IMR-90 (cell line): Measurements from ENCODE around the gene STPG4.

Source experiments
- CTCF ChIP-seq: conservative IDR thresholded peaks from 2 replicates; pipeline ENCODE4 v1.5.1; 2012; ENCODE audit warnings: mild to moderate bottlenecking, low read depth, low read length, improper control_type of control experiment
- MXI1 ChIP-seq: IDR thresholded peaks from 2 replicates; pipeline ENCODE4 v1.6.1; 2012; ENCODE audit warnings: low read depth, mild to moderate bottlenecking, low read length, moderate library complexity, borderline replicate concordance
- POLR2A ChIP-seq: IDR thresholded peaks from 2 replicates; pipeline ENCODE4 v1.6.1; 2012; ENCODE audit warnings: mild to moderate bottlenecking, low read depth, low read length
- RFX5 ChIP-seq: IDR thresholded peaks from 2 replicates; pipeline ENCODE4 v1.8.0; 2012; ENCODE audit warnings: low read depth, mild to moderate bottlenecking, low read length, moderate library complexity
- SMC3 ChIP-seq: fragments of 150-350 bp; IDR thresholded peaks from 2 replicates; pipeline ENCODE4 v1.6.1; 2016; ENCODE audit warnings: low read depth, mild to moderate bottlenecking, antibody characterized with exemption, low read length, moderate library complexity

- TF ChIP-seq CTCF: no peak
- TF ChIP-seq POLR2A: no peak
- TF ChIP-seq MXI1: no peak
- TF ChIP-seq RFX5: no peak
- TF ChIP-seq SMC3: no peak
These were observed 76.3 kb downstream of the STPG4 start for GRCh38 chr2:47078541-47079482.
